D341Med (cell line): Measurements from ENCODE around the gene CNKSR2.

Experiments used
- DNase-seq: peaks from one replicate; pipeline ENCODE4 v3.0.0; 2012; ENCODE audit warnings: low spot score

The CNKSR2 gene

GRCh38 chrX:21374163-21374993, at the start of gene CNKSR2:
Gene CNKSR2 (plus strand): TSS chrX:21374418. CDS start chrX:21374898, 480 bp downstream.
- DNase-seq = peak; percentile 91

DNA sequence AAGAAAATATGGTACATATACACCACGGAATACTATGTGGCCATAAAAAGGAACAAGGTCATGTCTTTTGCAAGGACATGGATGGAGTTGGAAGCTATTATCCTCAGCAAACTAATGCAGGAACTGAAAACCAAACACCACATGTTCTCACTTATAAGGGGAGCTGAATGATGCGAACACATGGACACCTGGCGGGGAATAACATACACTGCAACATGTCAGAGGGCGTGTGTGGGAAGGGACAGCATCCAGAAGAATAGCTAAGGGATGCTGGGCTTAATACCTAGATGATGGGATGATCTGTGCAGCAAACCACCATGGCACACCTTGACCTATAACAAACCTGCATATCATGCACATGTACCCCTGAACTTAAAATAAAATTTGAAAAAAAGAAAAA, 19.5 kb upstream of the CNKSR2 start:
- no peak for DNase-seq

DNA sequence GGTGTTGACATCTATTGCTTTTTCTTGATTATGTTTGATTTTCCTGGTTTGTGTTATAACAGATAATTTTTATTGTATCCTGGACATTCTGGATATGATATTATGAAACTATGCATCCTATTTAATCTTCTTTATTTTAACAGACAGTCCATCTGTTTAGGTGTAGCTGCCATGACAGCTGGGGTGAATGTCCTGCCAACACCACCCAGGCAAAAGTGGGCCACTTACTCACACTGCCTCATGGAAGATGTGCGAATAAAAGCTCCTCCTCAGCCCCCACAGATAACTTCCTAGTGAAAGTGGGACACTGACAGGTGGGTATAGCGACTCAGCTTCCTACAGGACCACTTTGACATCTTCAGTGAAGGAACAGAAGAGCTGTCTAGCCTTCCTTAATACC, 18.4 kb upstream of the CNKSR2 start:
- DNase-seq = no peak

DNA sequence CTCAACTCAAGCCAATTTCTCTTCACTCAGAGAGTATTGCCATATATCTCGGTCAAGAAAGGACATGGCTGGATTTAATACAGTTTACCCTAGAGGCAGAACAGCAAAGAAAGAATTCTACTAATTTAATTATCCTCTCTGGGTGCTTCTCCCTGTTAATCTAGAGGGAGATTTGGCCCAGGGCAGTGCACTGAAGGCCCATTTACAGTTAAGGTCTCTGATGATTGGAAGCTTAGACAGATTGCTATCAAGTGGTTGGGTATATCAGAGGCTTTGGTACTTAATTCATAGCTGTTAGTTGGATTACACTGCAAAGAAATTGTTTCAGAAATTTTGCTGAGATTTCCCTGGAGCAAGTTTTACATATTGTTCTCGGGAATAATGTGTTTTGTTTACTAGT, 4.6 kb upstream of the CNKSR2 start:
- DNase-seq = no peak

- DNase-seq = no peak
Observed at GRCh38 chrX:21373001-21373400, 1.2 kb upstream of the CNKSR2 start.

DNA sequence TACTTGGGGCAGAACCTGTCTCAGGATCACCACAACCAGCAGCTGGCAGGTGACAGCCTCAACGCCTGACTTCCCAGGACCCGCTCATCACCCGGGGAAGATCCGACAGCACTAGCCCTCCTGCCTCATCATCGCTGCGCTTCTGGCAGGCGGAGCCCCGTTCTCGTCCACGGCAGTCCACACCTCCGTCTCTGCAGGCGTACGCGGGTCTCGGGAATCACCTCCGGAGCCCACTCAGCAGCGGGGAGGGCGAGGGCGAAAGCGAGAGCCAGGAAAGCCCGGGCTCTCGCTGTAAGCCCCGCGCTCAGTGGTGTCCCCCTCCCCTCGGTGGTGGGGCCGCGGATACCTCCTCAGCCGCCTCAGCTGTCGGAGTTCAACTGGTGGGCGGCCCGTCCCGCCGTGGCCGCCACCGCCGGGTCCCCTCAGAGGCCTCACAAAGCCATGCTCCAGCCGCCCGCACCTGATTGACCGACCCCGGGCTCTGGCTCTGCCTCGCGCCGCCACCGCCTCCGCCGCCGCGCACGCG, 518 bp upstream of the CNKSR2 start:
- no peak for DNase-seq

GRCh38 chrX:21374994-21375707, 933 bp downstream of the CNKSR2 start:
- DNase-seq = peak; percentile 18

GRCh38 chrX:21375708-21376009, 1.4 kb downstream of the CNKSR2 start:
- DNase-seq = peak; percentile 33

DNA sequence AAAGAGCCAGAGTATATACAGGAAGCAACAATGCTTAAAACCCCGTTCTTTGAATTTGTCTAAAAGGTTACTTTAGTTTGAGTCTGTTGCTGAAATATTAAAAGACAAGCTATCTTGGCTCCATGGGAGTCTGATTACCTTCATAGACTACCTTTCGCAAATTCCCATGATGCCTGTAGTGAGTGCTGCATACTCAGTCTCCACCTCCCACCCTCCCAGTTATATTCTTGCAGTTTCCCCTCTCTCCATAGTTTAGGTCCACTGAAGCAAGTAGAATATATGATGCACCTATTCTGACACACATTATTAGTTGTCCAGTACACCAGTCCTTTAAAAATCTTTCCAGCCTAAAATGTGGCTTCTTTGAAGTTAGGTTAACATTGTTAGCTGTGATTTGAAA, 2.4 kb downstream of the CNKSR2 start:
- DNase-seq = no peak

DNA sequence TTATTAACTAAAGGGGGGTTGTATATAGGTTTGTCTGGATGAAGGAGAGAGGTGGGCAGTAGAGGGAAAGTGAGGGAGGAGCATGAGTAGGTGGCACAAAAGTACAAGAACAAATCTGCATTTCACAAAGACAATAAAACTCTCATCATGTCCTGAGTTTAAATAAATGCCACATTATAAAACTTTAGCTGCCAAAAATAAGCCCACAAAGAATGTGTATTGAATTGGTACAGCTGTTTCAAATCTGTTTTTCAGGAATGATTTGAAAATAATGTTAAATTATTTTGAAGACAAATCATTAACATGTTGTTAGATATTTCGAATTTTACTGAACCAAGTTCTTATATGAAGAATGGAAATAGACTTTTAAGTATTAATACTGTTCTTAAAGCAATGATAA, 5.8 kb downstream of the CNKSR2 start:
- no peak for DNase-seq

- DNase-seq = no peak
Observed at GRCh38 chrX:21382715-21383114, 8.5 kb downstream of the CNKSR2 start.

GRCh38 chrX:21383546-21383945, 9.3 kb downstream of the CNKSR2 start:
- DNase-seq = no peak

DNA sequence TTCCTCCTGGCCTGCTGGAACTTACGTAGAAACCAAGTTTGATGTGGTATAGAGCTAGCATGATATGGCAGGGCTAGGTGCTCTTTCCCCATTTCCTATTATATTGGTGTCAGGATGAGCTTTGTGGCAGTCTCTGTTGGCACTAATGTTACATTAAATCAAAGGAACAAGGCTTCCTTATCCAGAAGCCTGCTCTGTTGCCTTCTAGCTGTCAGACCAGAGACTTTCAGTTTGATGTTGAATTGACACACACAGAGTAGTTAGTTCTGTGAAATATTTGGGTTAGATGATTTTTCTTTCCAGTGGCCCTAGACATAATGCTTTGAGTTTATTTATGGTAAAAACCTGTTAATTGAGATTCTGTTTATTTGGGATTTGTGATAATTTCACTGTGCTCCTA, 10.0 kb downstream of the CNKSR2 start:
- DNase-seq = no peak

GRCh38 chrX:21394792-21395191, 20.6 kb downstream of the CNKSR2 start:
- no peak for DNase-seq

DNA sequence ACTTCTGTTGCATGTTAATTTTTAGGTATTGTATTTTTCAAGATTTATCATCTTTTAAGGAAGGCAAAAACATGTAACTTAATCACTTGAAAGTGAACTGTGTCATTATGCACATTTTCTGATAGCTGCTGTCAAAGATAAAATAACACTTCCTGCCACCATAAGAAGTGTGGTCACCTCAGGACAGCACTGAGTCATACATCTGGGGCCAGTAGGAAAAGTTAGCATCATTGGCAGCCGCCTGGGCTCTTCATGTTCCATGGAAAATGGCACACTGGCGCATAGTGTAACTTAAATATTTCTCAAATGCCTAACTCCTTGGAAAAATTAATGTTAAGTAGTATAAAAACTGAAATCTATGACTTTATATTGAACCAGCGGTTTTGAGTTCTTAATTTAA, 24.2 kb downstream of the CNKSR2 start:
- DNase-seq = no peak

DNA sequence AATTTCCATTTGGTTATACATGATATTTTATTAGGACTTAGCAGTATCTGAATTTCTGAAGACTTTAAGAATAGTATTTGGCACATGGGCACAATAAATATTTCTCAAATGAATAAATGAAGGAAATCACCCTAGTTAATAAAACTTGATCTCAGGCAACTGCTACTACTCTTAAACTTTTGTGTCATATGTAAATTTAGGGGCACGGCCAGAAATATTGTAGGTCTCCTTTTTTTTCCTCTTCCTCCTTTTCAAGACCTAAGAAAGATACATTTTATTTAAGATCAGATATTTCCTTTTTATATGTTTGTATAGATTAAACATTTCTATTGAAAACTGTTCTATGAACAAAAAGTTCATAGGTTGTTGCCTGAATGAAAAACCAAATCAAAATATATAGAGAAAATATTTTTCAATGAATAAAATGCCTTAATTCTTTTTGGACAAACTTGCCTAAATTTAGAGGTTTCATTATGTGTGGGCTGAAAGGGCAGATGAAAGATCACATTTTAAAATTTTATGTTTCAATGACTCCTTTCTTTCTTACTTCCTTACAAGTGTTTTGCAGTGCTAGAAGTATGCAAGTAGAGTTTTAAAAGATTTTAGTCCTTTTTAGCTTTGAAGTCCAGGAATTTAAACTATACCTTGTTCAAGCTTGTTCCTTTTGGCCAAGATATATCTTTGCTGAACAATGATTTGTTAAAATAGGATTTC, 26.3 kb downstream of the CNKSR2 start:
- no peak for DNase-seq

- no peak for DNase-seq
Observed at GRCh38 chrX:21408307-21408706, 34.1 kb downstream of the CNKSR2 start.

GRCh38 chrX:21408788-21409187, 34.6 kb downstream of the CNKSR2 start:
- DNase-seq = no peak

DNA sequence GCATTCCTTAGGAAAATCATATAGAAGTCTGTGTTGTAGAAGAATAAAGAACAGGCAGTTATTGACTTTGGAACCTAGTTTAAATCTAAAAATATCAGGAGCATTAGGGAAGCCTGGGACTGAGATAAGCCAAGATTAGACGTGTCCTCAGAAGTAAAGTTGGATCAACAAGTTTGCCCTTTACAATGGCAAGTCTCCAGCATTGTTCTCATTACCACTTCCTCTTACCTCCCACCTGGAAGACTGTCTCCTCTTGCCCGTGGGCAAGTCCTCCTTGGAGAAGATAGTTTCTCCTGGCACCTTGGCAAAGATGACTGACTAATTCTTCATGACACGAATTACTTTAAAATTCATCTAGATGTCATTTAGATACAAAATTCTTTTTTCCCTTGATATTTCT, 37.8 kb downstream of the CNKSR2 start:
- no peak for DNase-seq

GRCh38 chrX:21412883-21413282, 38.7 kb downstream of the CNKSR2 start:
- DNase-seq = no peak

GRCh38 chrX:21427086-21427485, 52.9 kb downstream of the CNKSR2 start:
- DNase-seq = no peak

DNA sequence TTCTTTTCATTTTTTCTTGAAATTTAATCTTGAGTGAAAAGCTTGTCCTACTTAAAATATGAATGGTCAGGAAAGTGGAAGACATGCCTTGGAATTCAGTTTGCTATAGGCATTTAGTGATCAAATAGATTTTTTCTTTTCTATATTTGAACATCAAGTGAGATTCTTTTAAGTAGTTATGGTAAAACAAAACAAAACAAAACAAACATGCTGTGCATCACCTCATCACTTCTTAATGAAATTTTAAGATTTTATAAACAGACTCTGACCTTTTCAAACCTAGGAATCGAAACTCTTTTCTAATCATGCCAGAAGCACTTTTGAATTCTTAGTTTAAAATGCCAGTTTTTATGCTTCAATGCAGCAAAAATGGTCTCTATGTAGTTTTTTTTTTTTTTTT, 62.8 kb downstream of the CNKSR2 start:
- no peak for DNase-seq

GRCh38 chrX:21438792-21439191, 64.6 kb downstream of the CNKSR2 start:
- DNase-seq = no peak
